Measurements from ENCODE around the gene SGF29.

DNA sequence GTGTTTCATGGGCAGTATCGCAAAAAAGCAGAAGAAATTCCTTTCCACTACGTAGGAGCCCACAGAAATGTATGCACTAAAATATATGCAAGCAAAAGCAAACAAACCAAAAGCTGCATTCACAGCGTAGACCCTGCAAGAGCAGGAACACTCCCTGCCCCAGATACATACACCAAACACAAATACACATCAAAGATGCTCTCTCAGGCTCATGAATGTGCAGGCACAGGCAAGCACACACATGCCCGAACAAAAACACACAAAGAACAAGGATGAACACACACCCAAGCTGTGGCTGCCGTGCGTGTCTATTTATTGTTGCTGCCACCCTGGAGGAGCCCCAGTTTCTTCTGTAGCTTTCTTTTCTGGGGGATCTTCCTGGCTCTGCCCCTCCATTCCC lies 16.6 kb upstream of the SGF29 start:
- TF ChIP-seq SIN3A (IDR thresholded peaks at IDR 0.05; ENCODE audit: borderline replicate concordance, insufficient read depth, low read length) (no peak), POLR2AphosphoS5 (IDR thresholded peaks at IDR 0.05; ENCODE audit: low read depth, low read length) (no peak)
